ENCODE results near the gene H2BK1.

Gene H2BK1

DNA sequence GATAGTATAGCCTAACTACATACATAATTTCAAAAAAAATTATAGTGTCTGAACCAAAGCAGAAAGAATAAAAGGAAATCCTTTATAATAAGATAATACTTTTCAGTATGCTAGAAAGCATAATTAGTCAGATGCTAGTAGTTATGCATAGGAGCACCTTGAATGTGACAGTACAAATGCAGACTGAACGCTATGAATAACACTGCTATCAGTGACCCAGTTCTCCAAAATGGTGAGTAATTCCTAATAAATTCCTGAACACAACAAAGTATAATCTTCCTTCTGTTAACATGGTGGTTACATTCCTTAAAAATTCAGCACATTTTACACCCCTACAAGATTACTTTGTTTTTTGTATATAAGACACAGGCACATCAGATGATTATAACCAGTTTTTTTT lies 20.8 kb upstream of the H2BK1 start:
- no peak for DNase-seq

DNA sequence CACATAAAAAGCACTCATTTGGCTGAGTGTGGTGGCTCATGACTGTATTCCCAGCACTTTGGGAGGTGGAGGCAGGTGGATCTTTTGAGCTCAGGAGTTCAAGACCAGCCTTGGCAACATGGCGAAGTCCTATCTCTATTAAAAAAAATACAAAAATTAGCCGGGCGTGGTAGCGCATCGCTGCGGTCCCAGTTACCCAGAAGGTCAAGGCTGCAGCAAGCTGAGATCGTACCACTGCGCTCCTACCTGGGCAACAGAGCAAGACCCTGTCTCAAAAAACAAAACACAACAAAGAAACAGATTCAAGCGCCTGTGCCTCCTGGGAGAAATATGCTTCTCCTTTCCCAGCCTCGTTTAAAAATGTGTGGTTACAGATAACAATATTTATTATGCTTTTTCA lies 19.0 kb upstream of the H2BK1 start:
- no peak for DNase-seq

DNA sequence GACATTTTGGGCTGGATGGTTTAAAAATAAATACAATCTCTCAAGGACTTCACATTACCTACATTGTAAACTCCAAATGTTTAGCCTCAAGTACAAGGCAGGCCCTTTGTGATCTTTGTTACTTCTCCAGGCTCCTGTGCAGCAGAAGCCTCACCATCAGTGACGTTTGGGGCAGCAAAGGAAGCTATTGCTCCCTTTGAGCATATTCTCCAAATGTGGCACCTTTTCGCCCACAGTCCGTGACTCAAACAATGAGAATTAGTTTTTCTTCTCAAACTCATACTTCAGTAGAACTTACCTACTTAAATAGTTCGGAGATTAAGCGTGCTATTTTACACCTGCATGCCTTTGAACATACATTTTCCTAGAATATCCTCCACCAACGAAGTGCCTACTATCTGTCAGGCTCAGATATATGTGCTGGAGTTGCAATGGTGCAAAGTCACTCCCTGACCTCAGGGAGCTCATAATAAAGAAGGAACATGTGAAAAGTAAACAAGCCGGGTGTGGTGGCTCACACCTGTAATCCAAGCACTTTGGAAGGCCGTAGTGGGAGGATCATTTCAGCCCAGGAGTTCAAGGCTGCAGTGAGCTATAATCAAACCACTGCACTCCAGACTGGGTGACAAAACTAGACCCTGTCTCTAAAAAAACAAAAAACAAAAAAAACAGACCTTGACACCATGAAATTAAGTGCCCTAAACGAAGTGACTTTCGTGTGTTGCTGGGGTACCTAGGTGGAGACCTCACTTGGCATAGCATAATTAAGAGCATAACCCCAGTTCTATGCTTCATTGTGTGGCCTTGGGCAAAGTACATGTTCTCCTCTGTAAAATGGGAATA lies 18.0 kb upstream of the H2BK1 start:
- DNase-seq, result no peak

DNA sequence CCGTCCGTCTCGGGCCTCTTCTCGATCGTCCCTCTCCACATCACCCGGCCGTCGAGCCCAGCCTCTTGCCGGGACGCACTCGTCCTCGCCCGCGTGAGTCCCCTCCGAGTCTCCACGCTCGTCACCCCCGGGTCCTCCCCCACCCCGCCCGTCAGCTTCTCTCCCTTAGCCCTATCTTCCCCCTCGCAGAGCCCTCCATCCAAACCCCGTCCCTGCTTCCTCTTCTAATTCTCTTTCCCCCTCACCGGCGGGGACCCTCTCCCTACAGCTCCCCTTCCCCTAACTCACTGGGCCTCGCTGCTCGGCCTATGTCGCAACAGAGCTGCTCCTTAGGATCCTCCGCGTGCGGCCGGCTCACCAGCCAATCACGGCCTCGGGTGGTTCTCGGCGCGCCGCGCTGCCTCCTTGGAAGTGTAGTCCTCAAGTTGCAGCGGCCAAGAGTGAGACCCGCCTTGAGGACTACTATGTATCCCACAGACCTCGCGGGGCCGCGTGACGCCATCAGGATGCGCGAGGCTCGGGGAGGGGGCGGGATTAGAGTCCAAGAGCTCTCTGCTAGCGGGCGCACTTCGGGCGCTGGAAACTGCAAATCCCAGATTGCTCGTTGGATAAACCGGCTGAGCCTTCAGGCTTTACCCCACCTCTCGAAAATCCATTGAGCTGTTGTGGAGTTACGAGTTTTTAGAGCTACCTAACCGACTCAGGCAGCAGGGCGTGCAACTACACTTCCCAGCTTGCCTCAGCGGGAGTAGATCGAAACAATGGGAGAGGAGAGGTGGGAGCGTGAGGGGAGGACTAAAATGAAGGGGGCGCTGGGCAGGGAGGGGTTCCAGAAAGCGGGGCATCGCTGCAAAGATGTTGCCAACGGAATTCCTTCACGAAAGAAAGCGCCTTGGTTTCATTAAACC lies 16.8 kb upstream of the H2BK1 start, which contains the start of gene ABCF2:
Gene ABCF2 (minus strand): TSS at position 331 of the 908 bp plus-strand sequence. CDS start 747 bp downstream, outside the sequence.
- peak; percentile 96 for DNase-seq

DNA sequence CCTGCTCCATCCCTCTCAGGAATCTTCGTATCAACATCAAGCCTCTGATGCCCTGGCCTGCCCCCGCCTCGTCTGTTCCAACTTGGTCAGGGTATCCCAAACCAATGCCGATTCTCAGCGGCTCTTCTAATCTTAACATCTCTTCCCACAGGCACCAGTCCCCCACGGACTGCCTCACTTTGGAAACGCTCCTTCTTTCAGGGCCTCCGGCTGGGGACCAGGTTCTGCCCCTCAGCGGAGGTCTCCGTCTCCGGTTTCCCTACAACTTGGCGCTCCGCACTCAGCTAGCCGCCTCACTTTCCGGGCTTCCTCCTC lies 16.2 kb upstream of the H2BK1 start:
- DNase-seq, result no peak

DNA sequence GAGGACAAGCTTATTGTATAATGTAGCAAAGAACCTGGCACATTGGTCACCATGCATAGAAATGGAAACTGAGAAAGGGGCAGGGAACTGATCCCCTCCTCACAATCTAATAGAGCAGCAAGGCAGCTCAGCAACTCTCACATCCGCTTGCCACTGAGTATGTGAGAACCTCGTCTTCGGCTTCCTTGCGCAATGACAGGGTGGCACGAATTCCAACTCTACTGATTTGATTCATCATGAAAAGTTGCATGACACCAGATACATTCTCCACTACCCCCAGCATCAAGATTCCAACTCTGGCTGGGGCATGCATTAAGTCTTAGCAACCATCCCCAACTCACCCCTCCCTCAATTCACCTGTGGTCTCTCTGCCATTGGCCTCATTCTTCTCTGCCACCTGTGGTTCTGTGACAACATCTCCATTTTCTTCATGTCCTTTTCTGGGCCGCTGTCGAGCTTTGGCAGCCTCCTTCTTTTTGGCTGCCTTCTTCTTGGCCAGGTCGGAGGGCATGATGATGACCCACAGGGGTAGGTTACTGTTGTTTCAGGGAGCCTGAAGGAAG lies 15.7 kb upstream of the H2BK1 start:
- no peak for DNase-seq

DNA sequence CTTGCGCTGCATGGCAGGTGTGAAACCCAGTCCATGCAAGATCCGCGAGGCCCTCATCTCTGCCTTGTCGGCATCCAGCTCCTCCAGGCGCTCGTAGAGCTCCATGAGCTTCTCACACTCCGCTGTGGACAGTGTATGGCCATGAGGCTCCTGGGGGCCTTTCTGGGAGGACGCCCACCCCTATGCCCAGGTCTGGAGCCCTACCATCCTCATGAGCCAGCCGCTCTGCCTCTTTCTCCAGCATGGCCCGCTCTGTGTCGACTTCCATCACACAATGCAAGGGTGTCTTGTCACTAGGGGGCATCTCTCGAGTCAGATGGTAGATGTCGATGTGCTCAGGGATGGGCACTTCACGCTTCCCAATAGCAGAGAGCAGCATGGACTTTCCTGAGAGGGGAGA lies 13.4 kb upstream of the H2BK1 start:
- DNase-seq, result no peak

DNA sequence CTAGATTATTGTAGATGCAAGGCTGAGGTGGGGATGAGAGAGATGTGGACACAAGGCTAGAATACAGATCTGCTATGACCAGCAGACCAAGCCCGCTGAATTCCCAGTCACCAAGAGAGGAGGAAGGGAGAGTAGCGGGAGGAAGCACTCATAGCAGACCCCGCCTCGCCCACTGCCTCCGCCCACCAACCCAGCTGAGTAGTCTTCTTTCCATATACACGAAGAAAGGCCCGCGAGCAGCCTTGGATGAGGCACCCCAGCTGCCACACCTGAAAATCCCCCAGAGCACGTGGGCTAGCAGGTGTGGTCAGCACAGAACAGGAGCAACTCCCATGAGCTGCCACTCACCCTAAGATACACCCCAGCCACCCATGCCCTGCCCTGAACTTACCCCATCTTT lies 7.9 kb upstream of the H2BK1 start:
- no peak for DNase-seq

DNA sequence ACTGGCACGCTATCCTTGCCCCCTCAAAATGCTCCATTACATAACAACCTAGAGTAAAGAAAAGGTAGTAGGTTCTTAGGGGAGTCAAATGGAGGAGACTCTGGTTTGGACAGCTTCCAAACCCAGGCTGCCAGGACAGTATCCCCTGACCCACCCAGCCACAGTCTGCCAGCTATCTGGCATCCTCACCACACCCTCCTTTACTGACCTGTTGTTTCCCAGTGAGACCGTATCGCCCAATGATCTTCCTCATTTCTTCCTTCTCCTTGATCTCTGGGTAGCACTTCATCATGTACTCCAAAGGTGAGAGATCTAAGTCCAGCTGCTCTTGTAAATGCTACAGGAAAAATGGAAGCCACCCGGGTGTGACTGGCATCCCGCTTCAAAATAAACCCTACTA lies 5.1 kb upstream of the H2BK1 start:
- no peak for DNase-seq

DNA sequence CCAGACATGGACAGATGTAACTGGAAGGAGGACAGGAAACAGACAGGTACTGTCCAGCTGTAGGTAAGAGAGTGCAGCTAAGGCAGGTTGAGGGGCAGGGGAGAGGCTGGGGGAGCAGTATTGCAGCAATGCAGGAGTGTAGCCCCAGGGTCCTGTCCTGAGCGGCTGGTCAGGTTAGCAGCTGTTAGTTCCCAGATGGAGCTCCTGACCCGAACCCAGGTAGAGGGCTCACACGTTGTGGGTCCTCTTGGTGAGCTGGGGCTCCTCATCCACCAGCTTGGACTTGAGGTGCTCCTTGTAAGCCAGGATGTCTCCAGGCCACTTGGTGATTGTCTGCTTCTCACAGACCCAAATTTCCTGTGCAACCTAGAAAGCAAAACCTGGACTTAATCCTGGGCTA lies 3.5 kb upstream of the H2BK1 start:
- no peak for DNase-seq

DNA sequence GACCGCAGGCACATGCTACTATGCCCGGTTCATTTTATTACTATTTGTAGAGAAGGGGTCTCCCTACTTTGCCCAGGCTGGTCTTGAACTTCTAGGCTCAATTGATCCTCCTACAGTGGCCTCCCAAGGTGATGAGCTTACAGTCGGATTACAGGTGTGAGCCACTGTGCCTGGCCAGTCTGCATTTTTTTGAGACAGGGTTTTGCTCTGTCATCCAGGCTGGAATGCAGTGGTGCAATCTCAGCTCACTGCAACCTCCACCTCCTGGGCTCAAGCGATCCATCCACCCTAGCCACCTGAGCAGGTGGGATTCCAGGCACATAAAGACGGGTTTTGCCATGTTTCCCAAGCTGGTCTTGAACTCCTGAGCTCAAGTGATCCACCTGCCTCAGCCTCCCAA lies 2.3 kb upstream of the H2BK1 start:
- DNase-seq, result no peak

DNA sequence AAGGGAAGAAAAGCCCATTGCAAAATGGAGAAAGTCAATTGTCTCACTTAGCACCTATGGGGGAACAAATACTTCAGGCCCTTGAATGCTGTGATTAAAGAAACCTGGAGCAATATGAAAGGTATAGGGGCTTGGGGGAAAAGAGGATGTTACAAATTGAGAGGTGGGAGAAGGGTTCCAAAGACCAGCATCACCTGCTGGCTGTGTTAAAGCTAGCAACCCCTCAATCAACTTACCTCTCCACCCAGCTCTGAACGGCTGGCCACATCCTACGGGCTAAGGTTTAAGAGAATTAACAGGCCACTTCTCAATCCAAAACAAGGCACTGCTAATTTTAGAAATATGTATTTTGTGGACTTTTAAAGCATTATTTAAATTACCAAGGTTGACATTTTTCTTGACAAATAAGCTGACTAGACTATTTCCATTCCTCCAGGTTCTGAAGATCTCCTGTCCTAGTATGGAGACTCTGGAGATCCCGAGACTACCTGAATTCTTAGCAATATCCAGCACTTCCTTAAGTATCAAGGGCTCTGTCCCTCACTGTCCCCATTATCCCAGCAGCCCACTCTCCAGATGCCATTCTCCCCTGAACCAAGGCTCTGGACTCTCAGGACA lies 976 bp upstream of the H2BK1 start:
- DNase-seq, result no peak

DNA sequence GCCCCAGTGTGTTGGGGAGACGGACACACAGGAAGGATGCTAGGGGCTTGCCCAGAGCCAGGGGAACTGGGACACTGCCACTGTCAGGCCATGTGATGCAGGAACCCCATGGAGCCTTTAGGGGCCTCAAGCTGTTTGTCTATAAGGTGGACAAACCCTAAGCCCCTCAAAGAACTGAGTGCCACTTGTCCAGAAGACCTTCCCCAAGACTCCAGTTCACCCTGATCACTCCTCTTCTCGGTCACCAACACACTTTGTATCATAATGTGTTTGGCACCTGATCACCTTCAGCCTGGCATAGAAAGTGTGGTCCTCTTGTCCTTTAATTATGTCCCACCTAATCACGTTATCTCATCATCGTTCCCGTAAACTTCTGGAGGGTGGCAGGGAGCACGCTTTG lies 700 bp downstream of the H2BK1 start:
- DNase-seq, result no peak

DNA sequence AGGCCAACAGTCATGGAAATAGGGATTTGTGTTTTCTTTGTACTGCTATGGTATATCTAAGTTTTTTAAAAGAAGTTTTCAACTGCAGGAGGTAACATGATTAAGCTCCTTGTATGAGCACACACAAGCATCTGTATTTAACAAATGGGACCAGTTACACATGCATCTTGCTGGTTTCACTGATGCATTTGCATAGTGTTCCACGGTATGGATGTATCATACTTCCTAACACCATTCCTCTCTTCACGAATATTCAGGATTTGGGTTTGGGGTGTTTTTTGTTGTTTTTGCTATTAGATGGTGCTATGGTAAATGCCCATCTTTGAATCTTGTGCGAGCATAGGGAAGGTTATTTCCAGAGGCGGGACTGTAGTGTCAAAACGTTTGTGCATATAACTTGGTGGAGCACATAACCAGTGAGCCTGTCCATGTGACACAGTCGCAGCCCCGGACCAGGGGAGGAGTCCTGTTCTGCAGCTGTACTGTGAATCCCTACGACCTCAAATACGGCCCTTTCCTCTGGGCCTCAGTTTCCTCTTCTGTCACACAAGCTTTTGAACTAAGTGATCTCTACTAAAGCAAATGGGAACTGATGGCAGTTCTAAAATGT lies 1.9 kb downstream of the H2BK1 start:
- no peak for DNase-seq

DNA sequence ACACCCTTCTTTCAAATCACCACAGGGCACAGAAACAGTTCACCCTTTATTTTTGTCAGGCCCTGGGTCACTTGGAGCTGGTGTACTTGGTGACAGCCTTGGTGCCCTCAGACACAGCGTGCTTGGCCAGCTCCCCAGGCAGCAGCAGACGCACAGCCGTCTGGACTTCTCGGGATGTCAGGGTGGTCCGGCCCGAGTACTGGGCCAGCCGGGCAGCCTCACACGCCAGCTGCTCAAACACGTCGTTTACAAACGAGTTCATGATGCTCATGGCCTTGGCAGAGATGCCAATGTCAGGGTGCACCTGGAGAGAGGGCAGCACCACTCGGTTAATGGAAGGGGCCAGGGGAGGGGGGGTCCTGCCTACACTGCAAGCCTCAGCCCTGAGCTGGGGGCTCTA lies 2.5 kb downstream of the H2BK1 start:
- no peak for DNase-seq

DNA sequence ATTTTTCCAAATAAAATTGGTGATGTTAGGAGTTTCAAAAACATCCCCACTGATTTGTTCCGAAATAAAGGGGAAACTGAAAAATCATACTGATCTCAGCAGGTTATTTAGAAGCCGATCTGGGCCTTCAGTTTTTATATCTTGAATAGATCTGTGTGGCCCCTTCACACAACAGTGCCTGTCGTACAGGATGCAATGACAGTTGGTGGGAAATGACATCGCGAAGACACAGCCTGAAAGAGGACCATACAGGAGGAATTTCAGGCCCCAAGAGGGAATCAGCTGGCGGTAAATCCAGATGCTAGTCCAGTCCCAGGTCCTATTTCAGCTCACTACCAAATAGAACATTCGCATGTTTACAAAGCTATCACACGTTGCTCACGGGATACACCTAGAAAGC lies 3.0 kb downstream of the H2BK1 start:
- no peak for DNase-seq

DNA sequence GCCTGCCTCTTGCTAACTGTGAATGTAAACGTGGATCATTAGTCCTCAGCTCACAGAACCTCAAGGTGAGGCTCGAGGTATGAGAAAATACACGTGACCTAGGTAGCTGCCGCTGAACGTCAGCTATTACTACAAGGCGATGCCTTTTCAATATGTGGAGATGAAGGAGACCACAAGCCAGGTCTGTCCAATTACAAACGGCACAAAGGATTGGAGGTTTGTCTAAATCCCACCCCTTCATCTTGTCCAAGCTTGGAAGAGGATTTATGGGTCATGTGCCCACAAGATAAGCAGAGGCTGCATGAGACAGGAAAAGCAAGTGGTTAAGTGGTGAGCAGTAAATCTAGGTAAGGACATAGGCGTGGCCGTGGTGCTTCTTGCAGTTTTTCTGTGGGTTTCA lies 3.4 kb downstream of the H2BK1 start:
- no peak for DNase-seq

DNA sequence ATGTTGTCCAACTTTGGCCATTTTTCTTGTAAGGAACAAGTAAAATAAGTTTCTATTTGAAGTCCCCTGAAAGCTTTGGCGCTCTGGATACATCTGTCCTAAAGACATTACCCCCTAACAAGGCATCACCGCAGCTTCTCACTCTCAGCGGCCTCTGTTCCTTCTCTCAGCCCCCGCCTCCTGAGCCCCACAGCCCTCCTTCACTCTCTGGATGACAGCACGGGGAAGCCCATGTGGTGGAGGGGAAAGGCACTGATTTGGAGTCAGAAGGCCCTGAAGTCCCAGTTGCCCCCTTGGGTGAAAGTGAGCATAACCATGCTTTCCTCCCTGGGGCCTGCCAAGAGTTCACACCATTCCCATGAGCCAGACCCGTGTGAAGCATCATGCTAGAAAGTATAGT lies 4.6 kb downstream of the H2BK1 start:
- DNase-seq, result no peak

DNA sequence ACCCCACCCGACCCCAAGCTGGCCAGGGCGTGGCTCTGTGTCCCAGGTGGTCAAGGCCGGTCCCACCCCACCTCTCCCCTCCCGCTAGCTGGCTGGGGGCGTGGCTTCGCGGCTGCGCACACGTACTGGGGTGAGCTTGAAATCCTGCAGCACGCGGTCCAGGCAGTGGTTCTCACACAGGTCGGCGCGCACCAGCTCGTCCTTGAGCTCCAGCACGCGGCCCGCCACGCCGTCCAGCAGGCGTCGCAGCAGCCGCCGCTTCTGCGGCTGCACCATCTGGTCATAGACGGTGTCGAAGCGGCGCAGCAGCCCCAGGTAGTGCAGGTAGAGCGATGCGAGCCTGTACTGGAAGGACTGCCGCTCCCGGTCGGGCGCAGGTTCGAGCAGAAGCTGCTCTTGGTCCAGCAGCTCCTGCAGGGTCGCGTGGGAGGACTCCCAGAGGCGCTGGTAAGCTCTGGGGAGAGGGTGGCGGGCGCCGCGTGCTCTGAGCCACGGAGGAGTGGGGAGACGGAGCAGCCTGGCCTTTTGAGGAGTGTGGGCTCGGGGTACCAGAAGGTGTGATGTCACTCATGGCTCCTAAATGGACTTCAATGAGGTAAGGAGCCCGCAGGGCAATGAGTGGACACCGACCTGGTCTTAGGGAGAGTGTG lies 5.8 kb downstream of the H2BK1 start:
- DNase-seq, result no peak

DNA sequence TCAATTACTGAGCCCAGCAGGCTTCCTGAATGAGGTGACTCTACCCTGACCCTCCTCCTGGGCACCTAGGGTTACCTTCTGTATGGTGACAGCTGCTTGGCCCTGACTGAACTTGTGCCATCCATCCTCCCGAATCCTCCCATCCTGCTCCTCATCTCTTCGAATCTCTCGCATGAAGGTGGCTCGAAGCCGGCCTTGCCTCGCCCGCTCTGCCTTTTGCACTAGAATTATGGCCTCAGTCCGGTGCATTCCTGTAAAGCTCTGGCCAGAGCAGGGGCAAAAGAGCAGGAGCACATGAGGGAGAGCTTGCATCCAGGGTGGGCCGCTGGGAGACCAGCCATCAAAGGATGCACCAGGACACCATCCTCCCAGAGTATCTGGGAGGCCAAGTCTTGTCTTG lies 7.5 kb downstream of the H2BK1 start:
- no peak for DNase-seq

DNA sequence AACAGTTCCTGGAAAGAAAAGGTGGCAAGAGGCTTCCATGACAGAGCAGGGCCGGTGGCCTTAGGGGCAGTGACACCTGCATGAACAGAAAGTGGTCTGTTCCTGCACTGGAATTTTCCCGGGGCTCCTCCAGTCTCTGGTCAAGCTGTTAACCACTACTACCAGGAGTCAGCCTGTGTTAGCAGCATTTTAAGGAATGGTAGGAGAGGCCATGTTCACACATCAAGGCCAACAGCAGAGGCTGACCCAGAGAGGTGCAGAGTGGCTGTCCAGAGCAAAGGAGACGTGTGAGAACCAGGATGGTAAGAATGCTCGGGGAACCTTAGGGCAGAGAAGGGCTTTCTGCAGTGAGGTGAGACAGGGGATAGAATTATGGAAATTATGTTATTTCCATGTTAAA lies 8.5 kb downstream of the H2BK1 start:
- DNase-seq, result no peak

DNA sequence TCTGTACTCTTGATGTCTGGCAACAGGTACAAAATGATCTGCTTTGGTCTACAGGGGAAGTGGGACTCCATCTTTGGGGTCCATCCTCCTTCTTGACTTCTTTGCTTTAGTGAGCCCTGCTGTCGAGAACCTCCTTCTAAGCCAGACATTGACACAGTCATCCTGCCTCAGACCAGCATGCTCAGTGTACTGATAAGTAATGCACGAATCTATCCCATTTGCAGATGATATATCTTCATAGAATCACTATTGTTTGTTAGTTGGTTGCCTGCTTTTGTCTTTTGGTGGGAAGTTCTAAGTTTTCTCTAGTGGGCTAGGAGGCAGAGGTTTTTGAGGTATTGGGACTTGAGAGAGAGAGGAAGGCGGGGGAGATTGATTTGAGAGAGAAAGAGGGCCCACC lies 8.9 kb downstream of the H2BK1 start:
- no peak for DNase-seq

Data from NCI-H526 treated with DMSO at 0.1 percent for 48 hours (cell line).